OCI-LY1 (cell line): ENCODE measurements around the gene TENM4.

ENCODE experiments used
- CTCF ChIP-seq: fragments of 200-600 bp; sonication (generic), shearing (Covaris generic); IDR thresholded peaks from 2 replicates; pipeline ENCODE4 v1.5.1; 2017; ENCODE audit warnings: mild to moderate bottlenecking, antibody characterized with exemption, low read length, moderate library complexity, mixed read lengths
- EZH2 ChIP-seq: fragments of 200-600 bp; sonication (generic), shearing (Covaris generic); IDR thresholded peaks from 2 replicates; pipeline ENCODE4 v1.8.0; 2017; ENCODE audit warnings: borderline replicate concordance, mixed run types, mild to moderate bottlenecking, antibody characterized with exemption, low read length, moderate library complexity, mixed read lengths

GRCh38 chr11:78804991-78805390 is 635.8 kb downstream of the TENM4 start:
- TF ChIP-seq CTCF (no peak), EZH2 (no peak)
